ENCODE measurements around the gene SLC12A3.

Gene SLC12A3, protein sequence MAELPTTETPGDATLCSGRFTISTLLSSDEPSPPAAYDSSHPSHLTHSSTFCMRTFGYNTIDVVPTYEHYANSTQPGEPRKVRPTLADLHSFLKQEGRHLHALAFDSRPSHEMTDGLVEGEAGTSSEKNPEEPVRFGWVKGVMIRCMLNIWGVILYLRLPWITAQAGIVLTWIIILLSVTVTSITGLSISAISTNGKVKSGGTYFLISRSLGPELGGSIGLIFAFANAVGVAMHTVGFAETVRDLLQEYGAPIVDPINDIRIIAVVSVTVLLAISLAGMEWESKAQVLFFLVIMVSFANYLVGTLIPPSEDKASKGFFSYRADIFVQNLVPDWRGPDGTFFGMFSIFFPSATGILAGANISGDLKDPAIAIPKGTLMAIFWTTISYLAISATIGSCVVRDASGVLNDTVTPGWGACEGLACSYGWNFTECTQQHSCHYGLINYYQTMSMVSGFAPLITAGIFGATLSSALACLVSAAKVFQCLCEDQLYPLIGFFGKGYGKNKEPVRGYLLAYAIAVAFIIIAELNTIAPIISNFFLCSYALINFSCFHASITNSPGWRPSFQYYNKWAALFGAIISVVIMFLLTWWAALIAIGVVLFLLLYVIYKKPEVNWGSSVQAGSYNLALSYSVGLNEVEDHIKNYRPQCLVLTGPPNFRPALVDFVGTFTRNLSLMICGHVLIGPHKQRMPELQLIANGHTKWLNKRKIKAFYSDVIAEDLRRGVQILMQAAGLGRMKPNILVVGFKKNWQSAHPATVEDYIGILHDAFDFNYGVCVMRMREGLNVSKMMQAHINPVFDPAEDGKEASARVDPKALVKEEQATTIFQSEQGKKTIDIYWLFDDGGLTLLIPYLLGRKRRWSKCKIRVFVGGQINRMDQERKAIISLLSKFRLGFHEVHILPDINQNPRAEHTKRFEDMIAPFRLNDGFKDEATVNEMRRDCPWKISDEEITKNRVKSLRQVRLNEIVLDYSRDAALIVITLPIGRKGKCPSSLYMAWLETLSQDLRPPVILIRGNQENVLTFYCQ

DNA sequence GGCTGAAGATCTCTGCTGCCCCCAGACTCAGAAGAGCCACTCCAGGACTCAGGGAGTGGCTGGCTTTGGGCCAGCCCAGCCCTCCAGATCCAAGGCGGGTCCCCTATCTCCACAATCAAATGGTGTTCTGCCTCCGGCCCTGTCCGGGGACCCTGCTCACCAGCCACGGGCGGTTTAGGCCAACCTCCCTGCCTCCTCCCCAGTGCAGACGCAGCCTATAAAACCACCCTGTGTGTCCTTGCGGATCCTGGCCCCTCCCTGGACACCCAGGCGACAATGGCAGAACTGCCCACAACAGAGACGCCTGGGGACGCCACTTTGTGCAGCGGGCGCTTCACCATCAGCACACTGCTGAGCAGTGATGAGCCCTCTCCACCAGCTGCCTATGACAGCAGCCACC is at the start of gene SLC12A3:
Gene SLC12A3, plus strand, starts transcription at position 248 of the 400 bp plus-strand sequence. Its CDS starts 29 bp downstream, at position 277.
- no peaks in the 10 kb centered on the region for H3K79me2 ChIP-seq (ENCODE audit: insufficient read depth, low read length)
- no peak within 1 kb of the TSS for H3K27ac ChIP-seq (ENCODE audit: low read depth, low read length)
- no peak within 1 kb of the TSS for H3K9ac ChIP-seq (ENCODE audit: low read length)
- no peaks in the 10 kb centered on the region for H3K9me2 ChIP-seq (replicated peaks; ENCODE audit: insufficient read depth, low read length)
- H3K36me3 ChIP-seq (ENCODE audit: low read length), result no peaks in the 10 kb centered on the region
- no peaks in the 10 kb centered on the region for H4K20me1 ChIP-seq (ENCODE audit: low read depth, low read length)
- H3K4me3 ChIP-seq (ENCODE audit: insufficient read depth, low read length, poor library complexity, severe bottlenecking), result no peak within 1 kb of the TSS
- no peak within 1 kb of the TSS for H3K4me2 ChIP-seq (ENCODE audit: low read depth, low read length, poor library complexity, severe bottlenecking)
- H3K9me3 ChIP-seq (ENCODE audit: insufficient read depth, low read length), result no peaks in the 10 kb centered on the region
- no peaks in the 10 kb centered on the region for H3K27me3 ChIP-seq (ENCODE audit: low read length)
- no peaks in the 10 kb centered on the region for H3F3A ChIP-seq (ENCODE audit: insufficient read depth)
- TF ChIP-seq EZH2phosphoT487 (conservative IDR thresholded peaks at IDR 0.05; ENCODE audit: low read length), result no peak
- TF ChIP-seq, protein P1, sequence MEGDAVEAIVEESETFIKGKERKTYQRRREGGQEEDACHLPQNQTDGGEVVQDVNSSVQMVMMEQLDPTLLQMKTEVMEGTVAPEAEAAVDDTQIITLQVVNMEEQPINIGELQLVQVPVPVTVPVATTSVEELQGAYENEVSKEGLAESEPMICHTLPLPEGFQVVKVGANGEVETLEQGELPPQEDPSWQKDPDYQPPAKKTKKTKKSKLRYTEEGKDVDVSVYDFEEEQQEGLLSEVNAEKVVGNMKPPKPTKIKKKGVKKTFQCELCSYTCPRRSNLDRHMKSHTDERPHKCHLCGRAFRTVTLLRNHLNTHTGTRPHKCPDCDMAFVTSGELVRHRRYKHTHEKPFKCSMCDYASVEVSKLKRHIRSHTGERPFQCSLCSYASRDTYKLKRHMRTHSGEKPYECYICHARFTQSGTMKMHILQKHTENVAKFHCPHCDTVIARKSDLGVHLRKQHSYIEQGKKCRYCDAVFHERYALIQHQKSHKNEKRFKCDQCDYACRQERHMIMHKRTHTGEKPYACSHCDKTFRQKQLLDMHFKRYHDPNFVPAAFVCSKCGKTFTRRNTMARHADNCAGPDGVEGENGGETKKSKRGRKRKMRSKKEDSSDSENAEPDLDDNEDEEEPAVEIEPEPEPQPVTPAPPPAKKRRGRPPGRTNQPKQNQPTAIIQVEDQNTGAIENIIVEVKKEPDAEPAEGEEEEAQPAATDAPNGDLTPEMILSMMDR (IDR thresholded peaks at IDR 0.05; ENCODE audit: insufficient read depth, low read length, poor library complexity, severe bottlenecking), result no peak
- no peak within 1 kb of the TSS for H2AFZ ChIP-seq (ENCODE audit: low read depth, low read length, severe bottlenecking)

DNA sequence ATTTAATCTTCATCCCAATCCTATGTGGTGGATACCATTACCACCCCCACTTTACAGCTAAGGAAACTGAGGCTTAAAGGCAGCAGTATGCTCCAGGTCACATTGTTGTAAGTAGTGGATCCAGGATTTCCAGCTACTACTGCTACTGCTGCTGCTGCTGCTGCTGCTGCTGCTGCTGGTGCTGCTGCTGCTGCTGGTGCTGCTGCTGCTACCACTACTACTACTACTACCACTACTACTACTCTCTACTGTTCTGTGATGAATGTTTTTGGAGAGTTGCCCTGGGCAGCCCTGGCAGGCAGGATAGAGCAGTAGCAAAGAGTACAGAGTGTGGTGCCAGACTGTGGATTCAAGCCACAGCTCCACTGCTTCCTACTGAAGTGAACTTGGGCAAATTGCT is 49.3 kb upstream of the SLC12A3 start:
- Histone ChIP-seq H3K9me2 (replicated peaks; ENCODE audit: insufficient read depth, low read length) (no peaks in the 10 kb centered on the region), H3K9me3 (ENCODE audit: insufficient read depth, low read length) (no peaks in the 10 kb centered on the region), H3K9ac (ENCODE audit: low read length) (no peak overlapping the region), H3K79me2 (ENCODE audit: insufficient read depth, low read length) (no peaks in the 10 kb centered on the region), H3K27ac (ENCODE audit: low read depth, low read length) (no peak overlapping the region), H4K20me1 (ENCODE audit: low read depth, low read length) (no peaks in the 10 kb centered on the region), H2AFZ (ENCODE audit: low read depth, low read length, severe bottlenecking) (no peak overlapping the region), H3K4me2 (ENCODE audit: low read depth, low read length, poor library complexity, severe bottlenecking) (no peak overlapping the region), H3K4me3 (ENCODE audit: insufficient read depth, low read length, poor library complexity, severe bottlenecking) (no peak overlapping the region), H3K36me3 (ENCODE audit: low read length) (no peaks in the 10 kb centered on the region), H3K27me3 (ENCODE audit: low read length) (no peaks in the 10 kb centered on the region), H3F3A (ENCODE audit: insufficient read depth) (no peaks in the 10 kb centered on the region)
- TF ChIP-seq EZH2phosphoT487 (conservative IDR thresholded peaks at IDR 0.05; ENCODE audit: low read length), result no peak
- TF ChIP-seq, protein P1 (IDR thresholded peaks at IDR 0.05; ENCODE audit: insufficient read depth, low read length, poor library complexity, severe bottlenecking), result no peak

DNA sequence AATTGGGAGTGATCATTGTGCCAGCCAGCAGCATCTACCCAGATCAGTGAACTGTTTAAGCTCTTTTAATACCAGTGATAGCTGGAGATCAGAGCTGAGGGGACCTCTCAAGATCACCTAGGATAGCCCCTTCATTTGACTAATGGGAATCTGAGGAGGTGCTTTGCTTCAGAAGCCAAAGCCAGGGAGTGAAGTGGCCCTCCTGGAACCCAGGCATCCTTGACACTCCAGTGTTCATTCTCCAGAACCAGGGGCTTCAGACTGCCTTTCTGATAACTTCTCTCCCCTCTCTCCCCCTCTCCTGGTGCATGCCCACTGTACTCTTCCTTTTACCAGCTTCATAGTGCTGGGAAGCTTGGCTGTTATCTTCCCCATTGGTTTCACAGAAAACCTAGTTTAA is 48.0 kb upstream of the SLC12A3 start:
- H3K27ac ChIP-seq (ENCODE audit: low read depth, low read length), result no peak overlapping the region
- H3K9me2 ChIP-seq (replicated peaks; ENCODE audit: insufficient read depth, low read length), result no peaks in the 10 kb centered on the region
- H2AFZ ChIP-seq (ENCODE audit: low read depth, low read length, severe bottlenecking), result no peak overlapping the region
- H3K79me2 ChIP-seq (ENCODE audit: insufficient read depth, low read length), result no peaks in the 10 kb centered on the region
- no peaks in the 10 kb centered on the region for H3K27me3 ChIP-seq (ENCODE audit: low read length)
- H3K4me3 ChIP-seq (ENCODE audit: insufficient read depth, low read length, poor library complexity, severe bottlenecking), result no peak overlapping the region
- no peaks in the 10 kb centered on the region for H3K36me3 ChIP-seq (ENCODE audit: low read length)
- no peak overlapping the region for H3K9ac ChIP-seq (ENCODE audit: low read length)
- TF ChIP-seq, protein P1 (IDR thresholded peaks at IDR 0.05; ENCODE audit: insufficient read depth, low read length, poor library complexity, severe bottlenecking), result no peak
- no peak for TF ChIP-seq EZH2phosphoT487 (conservative IDR thresholded peaks at IDR 0.05; ENCODE audit: low read length)
- no peak overlapping the region for H3K4me2 ChIP-seq (ENCODE audit: low read depth, low read length, poor library complexity, severe bottlenecking)
- no peaks in the 10 kb centered on the region for H4K20me1 ChIP-seq (ENCODE audit: low read depth, low read length)
- H3K9me3 ChIP-seq (ENCODE audit: insufficient read depth, low read length), result no peaks in the 10 kb centered on the region
- no peaks in the 10 kb centered on the region for H3F3A ChIP-seq (ENCODE audit: insufficient read depth)

All from SU-DHL-6 (cell line).